NCI-H460 (cell line): ENCODE results near the gene RASA3. TPM values are rescaled to one million over a fixed set of nuclear protein-coding genes. Genes with fewer than 3 reads are reported as not detected.

Experiments
- DNase-seq: peaks from one replicate; pipeline ENCODE4 v3.0.0-alpha.2; 2016; ENCODE audit warnings: low read depth; ENCODE audit errors: extremely low read depth
- total RNA-seq: library from RNA; depleted of rRNA; stranded (reverse); fragments of >200 nt; shearing (Covaris generic); gene quantifications from 2 replicates; pipeline ENCODE4 v1.2.3, GENCODE V29; 2014

The RASA3 gene
- total RNA-seq, 1 experiment from 2014 or later: 14.2 TPM

- no peak for DNase-seq
Measured at GRCh38 chr13:114013952-114014629, 118.3 kb downstream of the RASA3 start.

DNA sequence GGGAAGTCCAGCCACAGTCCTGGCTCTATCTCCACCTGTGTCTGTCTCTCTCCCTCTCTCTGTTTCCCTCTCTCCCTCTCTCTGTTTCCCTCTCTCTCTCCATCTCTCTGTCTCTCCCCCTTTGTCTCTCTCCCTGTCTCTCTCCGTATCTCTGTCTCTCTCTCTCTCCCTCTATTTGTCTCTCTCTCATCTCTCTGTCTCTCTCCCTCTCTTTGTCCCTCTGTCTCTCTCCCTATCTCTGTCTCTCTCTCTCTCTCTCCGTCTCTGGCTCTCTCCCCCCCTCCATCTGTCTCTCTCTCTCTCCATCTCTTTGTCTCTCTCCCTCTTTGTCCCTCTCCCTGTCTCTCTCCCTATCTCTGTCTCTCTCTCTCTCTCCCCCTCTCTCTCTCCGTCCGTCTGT, 119.1 kb downstream of the RASA3 start:
- no peak for DNase-seq

GRCh38 chr13:114012921-114013320, 119.5 kb downstream of the RASA3 start:
- DNase-seq: no peak

GRCh38 chr13:114012141-114012540, 120.3 kb downstream of the RASA3 start:
- no peak for DNase-seq

DNA sequence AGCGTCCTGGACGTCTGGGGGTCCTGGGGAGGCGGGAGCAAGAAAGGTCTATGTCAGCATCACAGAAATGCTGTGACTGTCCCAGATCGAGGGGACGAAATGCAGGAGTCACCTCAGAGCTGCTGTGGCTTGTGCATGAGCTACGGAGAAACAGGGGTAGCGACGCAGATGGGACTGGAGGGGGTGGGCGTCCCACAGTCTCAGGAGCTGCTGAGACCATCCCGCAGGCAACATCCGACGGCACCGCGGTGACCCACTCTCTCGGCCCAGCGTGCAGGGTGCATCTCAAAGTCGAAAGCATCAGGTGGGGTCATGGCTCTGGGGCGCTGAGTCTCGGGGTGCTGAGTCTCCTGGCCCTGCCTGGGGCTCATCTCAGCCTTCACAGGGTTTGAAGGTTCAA, 121.2 kb downstream of the RASA3 start:
- DNase-seq: no peak

DNA sequence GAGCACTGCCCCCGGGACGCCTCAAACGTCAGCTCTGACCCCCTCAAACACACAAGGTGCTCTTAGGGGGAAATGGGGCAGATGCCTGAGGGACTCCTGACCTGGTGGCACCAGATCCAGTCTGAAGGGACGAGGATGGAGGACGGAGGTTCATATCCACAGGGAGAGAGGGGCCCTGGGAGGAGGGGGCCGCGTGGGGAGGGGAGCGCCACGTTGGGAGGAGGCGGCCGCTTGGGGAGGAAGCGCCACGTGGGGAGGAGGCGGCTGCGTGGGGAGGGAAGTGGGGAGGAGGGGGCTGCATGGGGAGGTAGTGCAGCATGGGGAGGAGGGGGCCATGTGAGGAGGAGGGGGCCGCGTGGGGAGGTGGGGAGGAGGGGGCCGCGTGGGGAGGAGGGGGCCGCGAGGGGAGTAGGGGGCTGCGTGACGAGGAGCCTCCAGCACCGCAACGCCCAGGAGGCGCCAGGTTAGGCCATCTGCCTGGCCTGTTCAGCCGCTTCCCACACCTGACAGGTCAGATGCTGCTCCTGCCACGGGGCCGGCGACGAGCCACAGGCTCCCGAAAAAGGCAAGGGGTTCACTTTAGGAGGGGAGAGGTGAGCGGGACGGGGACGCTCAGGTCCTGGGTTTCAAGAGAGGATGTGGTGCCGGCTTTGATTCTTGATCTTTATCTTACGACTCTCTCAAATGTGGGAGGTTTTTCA, 121.9 kb downstream of the RASA3 start:
- no peak for DNase-seq

DNA sequence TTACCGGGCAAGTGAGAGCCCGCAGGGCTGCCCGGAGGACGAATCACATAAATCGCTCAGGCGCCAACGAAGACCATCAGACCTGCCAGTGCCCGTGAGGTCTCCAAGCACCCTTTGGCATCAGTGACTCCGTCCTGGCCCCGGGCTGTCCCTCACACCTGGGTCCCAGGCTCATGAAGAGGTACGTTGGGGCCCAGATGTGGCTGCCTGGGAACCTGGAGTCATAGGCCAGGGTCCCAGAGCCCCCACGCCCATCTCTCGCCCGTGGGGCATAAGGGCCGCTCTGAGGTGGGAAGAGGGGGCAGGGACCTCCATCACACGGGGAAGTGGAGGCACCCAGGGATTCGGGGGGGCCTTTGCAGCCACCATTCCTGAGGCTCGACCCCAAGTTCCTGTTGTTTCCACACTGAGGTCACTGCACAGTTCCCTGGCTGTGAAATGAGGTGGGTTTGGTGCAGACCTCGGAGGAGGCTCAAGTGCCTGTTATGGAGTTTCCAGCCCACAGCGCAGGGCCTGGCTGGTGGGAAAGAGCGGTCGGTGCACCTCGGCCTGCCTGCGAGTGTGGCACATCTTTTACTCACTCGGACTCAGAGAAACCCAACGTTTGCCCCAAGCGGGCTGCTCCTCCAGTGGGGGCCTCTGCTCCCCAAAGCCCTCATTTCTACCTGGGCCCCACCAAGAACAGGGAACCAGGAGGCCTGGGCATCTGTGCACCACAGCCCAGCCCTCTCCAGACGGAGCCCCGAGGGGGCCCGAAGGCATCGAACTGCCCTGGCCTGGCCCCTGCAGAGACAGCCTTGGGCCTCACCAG, 122.6 kb downstream of the RASA3 start:
- DNase-seq: no peak

DNA sequence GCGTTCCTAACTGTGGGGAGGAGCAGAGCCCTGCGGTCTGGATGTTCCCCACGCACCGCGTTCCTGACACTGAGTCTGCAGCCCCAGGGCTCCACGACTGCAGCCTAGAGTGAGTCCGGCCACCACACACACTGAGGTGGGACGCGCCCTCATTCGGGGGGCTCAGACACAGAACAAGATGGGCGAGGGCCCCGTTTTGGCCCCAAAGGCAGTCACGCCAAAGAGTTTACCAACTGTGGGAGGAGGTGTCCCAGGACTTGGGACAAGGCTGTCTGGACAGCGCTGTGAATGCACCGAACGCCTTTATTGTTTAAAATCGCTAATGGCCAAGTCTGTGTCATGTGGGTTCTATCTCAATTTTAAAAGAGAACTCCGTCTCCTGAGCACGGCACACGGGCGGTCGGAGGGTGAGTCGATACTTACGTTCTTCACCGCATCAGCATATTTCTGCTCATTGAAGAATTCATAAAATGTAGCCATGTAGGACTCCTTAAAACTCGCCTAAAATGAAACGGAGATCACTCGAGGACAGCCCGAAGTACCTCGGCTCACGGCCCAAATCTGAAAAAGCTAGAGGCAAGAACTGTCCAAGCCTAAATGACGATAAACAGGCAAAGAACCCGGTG, 123.3 kb downstream of the RASA3 start:
- no peak for DNase-seq

GRCh38 chr13:114007566-114007965, 124.9 kb downstream of the RASA3 start:
- no peak for DNase-seq

DNA sequence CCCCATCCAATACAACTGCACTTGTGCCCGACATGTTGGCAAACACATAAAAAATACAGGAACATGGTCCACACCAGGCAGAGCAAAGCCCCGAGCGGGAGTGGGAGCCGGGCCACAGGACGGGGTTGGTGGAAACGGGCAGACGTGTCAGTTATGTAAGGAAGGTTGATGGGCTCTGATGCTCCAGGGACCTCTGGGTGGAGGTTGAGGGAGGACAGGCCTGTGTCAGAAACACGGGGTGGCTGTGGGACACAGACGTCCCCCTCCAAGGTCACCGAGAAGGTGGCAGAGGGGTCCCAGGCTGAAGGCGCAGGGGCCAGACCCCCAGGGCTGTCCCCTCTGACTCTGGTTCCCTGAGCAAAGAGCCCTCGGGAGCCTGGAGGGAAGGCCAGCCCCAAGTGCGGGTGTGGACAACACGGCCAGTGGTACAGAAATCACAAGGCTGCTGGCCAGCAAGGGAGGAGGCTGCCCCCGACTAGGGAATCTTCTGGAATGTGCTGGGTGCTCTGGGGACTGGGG, 127.2 kb downstream of the RASA3 start:
- no peak for DNase-seq

GRCh38 chr13:114004420-114005205, 127.8 kb downstream of the RASA3 start:
- DNase-seq: peak; percentile 73

DNA sequence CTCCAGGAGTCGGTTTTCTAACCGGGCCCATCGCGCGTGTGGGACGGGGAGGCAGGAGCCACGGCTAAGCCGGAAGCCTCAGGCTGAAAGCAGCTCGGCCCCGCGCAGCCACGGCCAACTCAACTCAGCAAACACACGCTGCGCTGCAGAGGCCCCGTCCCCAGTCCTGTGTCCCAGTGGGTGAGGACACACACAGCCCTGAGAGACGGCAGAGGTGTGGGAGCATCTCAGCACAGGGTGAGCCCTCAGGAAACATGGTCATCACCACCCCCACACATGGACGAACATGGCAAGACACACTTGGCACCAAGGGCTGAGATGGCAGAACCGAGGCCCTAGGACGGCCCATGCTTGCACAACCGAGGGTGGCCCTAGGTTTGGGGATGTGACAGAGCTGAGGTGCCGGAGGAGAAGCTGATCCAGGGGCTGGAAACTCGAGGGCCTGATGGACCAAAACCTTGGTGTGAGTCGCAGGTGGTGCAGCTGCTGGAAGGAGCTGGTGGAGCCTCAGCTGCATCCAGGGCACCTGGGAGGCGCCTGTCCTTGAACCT, 129.6 kb downstream of the RASA3 start:
- no peak for DNase-seq

- no peak for DNase-seq
Measured at GRCh38 chr13:114002009-114002544, 130.3 kb downstream of the RASA3 start.

DNA sequence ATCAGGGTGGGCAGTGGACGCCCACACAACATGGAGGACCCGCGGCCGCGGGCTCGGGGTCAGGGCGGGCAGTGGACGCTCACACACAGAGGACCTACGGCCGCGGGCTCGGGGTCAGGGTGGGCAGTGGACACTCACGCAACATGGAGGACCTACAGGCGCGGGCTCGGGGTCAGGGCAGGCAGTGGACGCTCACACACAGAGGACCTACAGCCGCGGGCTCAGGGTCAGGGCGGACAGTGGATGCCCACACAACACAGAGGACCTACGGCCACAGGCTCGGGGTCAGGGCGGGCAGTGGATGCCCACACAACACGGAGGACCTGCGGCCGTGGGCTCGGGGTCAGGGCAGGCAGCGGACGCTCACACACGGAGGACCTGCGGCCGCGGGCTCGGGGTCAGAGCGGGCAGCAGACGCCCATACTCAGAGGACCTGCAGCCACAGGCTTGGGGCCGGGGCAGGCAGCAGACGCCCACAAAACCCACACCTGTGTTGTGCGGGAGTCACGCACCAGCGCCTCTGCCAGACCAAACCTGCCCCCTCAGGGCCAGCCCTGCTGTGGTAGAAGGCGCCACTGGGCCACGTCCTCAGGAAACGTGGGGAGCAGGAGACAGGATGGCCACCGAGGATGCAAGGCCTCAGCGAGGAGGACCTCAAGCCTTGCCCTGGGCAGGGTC, 131.0 kb downstream of the RASA3 start:
- DNase-seq: no peak

- no peak for DNase-seq
Measured at GRCh38 chr13:114000151-114001040, 132.0 kb downstream of the RASA3 start.

- no peak for DNase-seq
Measured at GRCh38 chr13:113999618-113999910, 132.9 kb downstream of the RASA3 start.

- DNase-seq: no peak
Measured at GRCh38 chr13:113998781-113999617, 133.4 kb downstream of the RASA3 start.
